Stimulated activated CD4-positive, alpha-beta T cell treated with anti-CD3 and anti-CD28 coated beads, Interleukin-2, amount 100 ng/mL, for 4 hours (primary cell): ENCODE measurements around the gene MUC5B.
"Not testable (repeated sequence)": the region's sequence is repeated elsewhere in the genome, so short reads cannot be mapped to it uniquely, and the experiment has no call there.

Experiments used
- DNase-seq: peaks from one replicate; pipeline ENCODE4 v3.0.0-alpha.2; 2020; ENCODE audit warnings: low read depth

MUC5B gene, protein sequence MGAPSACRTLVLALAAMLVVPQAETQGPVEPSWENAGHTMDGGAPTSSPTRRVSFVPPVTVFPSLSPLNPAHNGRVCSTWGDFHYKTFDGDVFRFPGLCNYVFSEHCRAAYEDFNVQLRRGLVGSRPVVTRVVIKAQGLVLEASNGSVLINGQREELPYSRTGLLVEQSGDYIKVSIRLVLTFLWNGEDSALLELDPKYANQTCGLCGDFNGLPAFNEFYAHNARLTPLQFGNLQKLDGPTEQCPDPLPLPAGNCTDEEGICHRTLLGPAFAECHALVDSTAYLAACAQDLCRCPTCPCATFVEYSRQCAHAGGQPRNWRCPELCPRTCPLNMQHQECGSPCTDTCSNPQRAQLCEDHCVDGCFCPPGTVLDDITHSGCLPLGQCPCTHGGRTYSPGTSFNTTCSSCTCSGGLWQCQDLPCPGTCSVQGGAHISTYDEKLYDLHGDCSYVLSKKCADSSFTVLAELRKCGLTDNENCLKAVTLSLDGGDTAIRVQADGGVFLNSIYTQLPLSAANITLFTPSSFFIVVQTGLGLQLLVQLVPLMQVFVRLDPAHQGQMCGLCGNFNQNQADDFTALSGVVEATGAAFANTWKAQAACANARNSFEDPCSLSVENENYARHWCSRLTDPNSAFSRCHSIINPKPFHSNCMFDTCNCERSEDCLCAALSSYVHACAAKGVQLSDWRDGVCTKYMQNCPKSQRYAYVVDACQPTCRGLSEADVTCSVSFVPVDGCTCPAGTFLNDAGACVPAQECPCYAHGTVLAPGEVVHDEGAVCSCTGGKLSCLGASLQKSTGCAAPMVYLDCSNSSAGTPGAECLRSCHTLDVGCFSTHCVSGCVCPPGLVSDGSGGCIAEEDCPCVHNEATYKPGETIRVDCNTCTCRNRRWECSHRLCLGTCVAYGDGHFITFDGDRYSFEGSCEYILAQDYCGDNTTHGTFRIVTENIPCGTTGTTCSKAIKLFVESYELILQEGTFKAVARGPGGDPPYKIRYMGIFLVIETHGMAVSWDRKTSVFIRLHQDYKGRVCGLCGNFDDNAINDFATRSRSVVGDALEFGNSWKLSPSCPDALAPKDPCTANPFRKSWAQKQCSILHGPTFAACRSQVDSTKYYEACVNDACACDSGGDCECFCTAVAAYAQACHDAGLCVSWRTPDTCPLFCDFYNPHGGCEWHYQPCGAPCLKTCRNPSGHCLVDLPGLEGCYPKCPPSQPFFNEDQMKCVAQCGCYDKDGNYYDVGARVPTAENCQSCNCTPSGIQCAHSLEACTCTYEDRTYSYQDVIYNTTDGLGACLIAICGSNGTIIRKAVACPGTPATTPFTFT (N-terminal part only)

DNA sequence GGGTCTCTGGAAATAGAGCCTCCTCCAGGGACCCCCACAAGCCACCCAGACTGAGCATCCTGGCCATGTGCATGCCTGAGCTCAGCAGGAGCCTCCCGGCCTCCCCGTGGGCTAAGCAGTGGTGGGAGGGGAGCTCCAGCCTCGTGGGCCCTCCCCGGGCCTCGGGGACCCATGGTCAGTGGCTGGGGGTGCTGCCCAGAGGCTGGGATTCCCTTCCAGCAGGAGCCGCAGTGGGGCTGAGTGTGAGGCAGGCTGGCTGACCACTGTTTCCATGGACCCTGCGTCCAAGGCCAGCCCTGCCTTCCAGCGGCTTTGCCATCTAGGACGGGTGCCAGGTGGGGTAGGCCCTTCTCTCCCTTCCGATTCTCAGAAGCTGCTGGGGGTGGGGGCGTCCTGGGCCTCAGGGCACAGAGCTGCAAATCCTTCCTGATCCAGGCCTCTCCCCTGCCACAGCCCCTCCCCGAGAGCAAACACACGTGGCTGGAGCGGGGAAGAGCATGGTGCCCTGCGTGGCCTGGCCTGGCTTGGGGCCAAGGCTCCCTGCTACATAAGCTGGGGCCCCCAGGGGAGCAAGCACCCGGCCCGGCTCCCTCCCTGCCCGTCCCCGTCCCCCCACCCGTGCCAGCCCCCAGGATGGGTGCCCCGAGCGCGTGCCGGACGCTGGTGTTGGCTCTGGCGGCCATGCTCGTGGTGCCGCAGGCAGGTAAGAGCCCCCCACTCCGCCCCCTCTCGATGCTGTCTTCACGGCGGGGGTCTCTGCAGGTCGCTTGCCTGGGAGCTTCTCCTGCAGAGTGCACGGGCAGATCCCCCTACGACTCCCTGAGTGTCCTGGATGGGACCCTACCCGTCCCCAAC is at the start of gene MUC5B:
Gene MUC5B (plus strand): TSS at position 576 of the 855 bp plus-strand sequence. CDS start 58 bp downstream, at position 634.
- DNase-seq: no peak

DNA sequence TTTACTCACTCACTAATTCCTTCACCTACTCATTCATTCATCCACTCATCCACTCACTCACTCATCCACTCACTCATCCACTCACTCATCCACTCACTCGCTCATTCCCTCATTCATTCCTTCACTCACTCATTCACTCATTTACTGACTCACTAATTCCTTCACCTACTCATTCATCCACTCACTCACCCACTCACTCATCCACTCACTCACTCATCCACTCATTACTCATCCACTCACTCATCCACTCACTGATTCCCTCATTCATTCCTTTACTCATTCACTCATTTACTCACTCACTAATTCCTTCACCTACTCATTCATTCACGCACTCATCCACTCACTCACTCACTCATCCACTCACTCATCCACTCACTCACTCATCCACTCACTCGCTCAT is 49.5 kb upstream of the MUC5B start:
- not testable (repeated sequence) for DNase-seq

DNA sequence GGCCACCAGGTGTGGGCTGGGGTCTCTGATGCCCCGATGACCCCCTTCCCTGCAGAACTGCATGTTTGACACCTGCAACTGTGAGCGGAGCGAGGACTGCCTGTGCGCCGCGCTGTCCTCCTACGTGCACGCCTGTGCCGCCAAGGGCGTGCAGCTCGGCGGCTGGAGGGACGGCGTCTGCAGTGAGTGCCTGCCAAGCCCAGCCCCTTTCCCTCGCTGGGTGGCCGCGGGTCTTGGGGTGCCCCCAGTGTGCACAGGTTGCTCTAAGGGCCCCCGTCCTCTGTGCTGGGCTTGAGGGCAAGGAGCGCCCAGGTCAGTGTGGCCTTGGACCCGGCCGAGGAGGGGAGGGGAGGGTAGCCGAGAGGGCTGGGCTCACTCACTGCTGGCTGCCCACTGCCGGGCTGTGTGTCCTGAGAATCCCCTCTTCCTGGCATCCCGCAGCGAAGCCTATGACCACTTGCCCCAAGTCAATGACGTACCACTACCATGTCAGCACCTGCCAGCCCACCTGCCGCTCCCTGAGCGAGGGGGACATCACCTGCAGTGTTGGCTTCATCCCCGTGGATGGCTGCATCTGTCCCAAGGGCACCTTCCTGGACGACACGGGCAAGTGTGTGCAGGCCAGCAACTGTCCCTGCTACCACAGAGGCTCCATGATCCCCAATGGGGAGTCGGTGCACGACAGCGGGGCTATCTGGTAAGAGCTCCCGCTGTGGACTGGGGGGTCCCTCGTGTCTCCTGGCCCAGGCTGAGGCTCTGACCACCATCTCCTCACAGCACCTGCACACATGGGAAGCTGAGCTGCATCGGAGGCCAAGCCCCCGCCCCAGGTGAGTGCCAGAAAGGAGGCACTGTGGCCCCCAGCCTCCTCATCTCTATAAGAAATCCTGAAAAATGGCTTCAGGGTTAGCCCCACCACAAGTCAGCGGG is 48.2 kb upstream of the MUC5B start:
- no peak for DNase-seq

- no peak for DNase-seq
Measured at GRCh38 chr11:1175461-1176223, 47.2 kb upstream of the MUC5B start.

DNA sequence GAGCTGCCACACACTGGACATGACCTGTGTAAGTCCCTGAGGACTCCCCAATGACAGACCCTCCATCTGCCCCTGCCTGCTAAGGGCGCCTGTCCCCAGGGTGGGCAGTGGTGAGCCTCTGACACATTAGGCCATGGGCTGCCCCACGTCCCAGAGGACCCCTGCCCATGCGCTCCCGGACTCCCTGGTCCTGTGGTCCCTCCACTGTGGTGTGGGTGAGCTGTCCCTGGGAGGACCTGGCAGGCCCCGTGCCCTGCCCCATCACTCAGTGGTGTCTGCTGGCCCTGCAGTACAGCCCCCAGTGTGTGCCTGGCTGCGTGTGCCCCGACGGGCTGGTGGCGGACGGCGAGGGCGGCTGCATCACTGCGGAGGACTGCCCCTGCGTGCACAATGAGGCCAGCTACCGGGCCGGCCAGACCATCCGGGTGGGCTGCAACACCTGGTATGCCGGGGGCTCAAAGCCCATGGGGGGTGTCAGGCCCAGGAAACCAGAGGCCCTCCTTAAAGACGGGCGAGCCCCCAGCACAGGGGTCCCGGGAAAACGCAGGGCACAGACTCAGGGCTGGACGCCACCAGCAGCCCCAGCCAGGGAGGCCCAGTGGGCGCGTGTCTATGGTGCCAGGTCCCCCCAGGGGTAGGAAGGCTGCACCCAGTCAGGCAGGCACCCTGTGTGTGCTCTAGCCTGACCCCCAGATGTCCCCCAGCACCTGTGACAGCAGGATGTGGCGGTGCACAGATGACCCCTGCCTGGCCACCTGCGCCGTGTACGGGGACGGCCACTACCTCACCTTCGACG is 46.4 kb upstream of the MUC5B start:
- no peak for DNase-seq

DNA sequence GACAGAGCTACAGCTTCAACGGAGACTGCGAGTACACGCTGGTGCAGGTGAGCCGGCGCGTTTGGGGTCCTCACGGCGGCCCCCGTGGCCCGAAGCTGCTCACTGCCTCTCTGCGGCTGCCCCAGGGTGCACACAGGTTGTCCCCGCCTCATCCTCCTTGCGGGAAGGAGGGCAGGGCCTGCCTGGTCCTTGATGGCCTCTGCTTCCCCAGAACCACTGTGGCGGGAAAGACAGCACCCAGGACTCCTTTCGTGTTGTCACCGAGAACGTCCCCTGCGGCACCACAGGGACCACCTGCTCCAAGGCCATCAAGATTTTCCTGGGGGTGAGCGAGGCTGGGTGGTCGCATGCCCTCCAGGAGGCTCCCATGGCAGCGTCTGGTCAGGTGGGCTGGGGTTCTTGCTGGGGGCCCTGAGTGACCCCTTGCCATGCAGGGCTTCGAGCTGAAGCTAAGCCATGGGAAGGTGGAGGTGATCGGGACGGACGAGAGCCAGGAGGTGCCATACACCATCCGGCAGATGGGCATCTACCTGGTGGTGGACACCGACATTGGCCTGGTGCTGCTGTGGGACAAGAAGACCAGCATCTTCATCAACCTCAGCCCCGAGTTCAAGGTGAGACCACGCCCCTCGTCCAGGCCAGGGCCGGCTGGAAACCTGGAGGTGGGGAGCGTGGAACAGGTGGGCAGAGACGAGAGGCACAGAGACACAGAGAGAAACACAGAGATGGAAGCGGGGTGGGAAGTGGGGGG is 45.7 kb upstream of the MUC5B start:
- DNase-seq: no peak

GRCh38 chr11:1177771-1178090 is 45.1 kb upstream of the MUC5B start:
- no peak for DNase-seq

- DNase-seq: no peak
Measured at GRCh38 chr11:1178201-1178885, 44.5 kb upstream of the MUC5B start.

- DNase-seq: no peak
Measured at GRCh38 chr11:1178906-1179305, 44.0 kb upstream of the MUC5B start.

- DNase-seq: no peak
Measured at GRCh38 chr11:1179641-1180040, 43.2 kb upstream of the MUC5B start.

DNA sequence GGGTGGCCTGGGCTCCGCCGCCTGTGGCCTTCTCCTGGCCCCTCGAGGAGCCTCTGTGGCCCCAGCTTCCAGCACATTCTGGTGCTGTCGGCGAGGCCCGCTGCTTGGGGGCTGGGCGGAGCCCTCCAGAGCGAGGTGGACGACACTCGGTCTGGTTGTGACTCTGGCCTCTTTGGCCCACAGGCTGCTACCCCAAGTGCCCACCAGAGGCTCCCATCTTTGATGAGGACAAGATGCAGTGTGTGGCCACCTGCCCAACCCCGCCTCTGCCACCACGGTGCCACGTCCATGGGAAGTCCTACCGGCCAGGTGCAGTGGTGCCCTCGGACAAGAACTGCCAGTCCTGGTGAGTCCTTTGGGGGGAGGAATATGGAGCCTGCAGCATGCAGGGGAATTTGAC is 42.7 kb upstream of the MUC5B start:
- DNase-seq: no peak

GRCh38 chr11:1180947-1181391 is 41.9 kb upstream of the MUC5B start:
- DNase-seq: no peak

DNA sequence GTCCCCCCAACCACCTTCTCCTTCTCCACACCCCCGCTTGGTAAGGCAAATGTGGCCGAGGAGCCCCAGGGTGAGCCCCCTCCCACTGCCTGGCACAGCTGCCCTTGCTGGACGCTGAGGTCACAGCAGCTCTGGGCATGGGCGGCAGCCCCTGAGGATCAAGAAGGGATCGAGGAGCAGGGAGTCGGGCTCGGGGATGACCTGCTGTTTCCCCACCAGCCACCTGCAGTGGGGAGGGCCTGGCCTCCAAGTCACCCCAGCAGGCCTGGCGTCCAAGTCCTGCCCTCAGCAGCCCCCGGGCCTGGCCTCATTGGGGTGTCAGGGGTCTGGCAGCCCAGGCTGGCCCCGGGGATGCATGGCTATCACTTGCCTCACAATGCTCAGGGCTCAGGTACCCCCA is 41.4 kb upstream of the MUC5B start:
- DNase-seq: no peak

DNA sequence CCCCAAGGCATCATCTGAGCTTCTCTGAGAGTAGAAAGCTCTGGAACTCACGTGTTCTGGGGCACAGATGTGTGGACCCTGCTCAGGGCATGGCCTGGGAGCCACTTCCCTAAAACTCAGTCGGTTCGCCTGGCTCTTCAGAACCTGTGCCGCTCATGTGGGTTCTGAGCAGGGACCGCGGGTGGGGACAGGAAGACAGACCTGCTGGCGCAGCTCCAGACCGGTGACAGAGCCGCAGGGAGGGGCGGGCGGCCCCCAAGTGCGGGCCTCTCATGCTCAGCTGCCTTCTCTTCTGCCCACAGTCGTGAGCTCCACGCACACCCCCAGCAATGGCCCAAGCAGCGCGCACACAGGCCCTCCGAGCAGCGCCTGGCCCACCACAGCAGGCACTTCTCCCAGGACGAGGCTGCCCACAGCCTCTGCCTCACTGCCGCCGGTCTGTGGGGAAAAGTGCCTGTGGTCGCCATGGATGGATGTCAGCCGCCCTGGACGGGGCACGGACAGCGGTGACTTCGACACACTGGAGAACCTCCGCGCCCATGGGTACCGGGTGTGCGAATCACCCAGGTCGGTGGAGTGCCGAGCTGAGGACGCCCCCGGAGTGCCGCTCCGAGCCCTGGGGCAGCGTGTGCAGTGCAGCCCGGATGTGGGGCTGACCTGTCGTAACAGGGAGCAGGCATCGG is 40.9 kb upstream of the MUC5B start:
- DNase-seq: no peak

GRCh38 chr11:1184139-1184538 is 38.7 kb upstream of the MUC5B start:
- not testable (repeated sequence) for DNase-seq

DNA sequence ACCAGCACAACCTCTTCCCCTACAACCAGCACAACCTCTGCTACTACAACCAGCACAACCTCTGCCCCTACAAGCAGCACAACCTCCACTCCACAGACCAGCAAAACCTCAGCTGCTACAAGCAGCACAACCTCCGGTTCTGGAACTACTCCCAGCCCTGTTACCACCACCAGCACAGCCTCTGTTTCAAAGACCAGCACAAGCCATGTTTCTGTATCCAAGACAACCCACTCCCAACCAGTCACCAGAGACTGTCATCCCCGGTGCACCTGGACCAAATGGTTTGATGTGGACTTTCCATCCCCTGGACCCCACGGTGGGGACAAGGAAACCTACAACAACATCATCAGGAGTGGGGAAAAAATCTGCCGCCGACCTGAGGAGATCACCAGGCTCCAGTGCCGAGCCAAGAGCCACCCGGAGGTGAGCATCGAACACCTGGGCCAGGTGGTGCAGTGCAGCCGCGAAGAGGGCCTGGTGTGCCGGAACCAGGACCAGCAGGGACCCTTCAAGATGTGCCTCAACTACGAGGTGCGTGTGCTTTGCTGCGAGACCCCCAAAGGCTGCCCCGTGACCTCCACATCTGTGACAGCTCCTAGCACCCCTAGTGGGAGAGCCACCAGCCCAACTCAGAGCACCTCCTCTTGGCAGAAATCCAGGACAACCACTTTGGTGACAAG is 34.3 kb upstream of the MUC5B start:
- DNase-seq: not testable (repeated sequence)
